Activated CD8-positive, alpha-beta memory T cell treated with anti-CD3 and anti-CD28 coated beads for 1 hour (primary cell): ENCODE results near the gene KLF2.

Experiments
- DNase-seq, 2 donors: peaks; one replicate each; pipeline ENCODE4 v3.0.0-alpha.2; 2020; ENCODE audit warnings: low read depth in 1 of 2; ENCODE audit errors: extremely low read depth in 1 of 2

The KLF2 gene

DNA sequence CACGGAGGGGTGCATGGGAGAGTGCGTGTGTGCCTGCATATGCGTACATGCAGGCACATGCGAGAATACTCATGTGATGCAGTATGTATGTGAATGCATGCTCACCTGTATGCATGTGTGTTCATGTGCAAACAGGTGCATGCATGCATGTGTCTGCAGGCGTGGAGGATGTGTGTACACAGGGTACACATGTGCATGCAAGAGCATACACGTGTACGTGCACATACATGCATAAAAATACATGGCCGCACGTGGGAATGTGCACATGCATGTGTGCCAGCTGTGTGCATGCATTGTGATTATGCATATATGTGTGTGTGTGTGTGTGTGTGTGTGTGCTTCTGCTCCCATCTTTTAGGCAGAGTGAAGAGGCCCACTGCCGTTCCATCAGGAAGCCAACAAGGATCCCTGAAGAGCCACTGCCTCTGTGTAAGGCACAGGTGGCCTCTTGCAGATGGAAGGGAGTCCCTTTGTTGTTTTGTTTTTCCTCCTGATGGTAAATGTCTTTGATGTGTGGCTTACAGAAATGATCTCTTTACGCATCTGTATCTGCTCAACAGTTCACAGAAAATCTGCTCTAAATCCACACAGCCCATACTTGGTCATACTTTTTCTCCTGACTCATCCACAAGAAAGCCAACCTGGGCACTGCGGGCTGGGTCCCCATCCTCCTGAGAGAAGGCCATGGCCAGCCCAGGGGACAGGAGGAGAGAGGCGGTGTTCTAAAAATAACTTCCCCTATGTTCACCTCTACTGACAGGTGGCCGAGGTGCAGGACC lies 50.7 kb downstream of the KLF2 start:
- no peak for DNase-seq

DNA sequence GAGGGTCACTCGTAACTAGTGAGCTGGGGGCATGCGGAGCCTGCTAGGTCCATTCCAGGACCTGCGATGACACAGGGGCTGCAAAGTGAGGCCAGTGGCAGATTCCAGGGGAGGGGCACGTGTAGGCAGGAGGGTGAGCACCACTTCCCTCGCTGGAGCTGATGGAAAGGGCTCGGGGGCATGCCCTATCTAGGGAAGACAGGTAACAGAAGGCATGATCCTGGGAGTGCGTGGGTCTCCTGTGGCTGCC lies 51.2 kb downstream of the KLF2 start:
- no peak for DNase-seq

DNA sequence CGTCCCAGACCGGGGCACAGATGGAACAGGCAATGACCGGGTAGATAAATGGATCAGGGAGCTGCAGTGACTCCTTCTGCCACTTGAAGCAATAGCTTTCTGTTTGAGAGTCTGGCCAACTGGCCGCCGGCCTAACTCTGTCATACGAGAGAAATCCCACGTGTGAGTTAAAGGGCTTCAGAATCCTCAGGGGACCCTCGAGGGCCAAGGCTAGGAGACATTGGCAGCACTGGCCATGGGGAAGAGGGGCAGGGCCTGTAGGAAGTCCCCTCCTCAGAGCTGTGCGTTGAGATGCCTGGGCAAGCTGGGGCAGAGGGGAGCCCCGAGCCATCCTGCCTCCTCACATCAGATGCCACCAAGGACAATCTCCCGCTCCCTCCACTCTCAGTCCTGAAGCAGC lies 51.6 kb downstream of the KLF2 start:
- no peak for DNase-seq

DNA sequence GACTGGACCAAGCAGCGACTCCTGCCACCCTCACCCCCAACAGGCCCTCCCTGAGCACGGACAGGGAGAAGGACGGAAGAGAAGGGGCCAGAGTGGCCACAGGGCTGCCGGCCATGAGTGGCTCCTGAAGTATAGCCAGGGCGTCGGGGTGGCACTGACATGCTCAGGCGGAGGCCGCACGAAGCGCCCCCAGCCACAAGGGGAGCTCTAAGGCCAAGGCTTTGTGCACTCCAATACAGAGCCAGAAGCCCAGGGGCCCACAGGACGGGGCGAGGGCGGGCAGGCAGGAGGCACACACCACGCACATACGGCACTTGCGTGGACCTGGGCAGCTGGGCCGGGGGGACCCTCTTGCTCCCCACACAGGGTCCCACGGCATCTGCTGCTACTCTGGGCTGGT lies 52.0 kb downstream of the KLF2 start:
- no peak for DNase-seq

DNA sequence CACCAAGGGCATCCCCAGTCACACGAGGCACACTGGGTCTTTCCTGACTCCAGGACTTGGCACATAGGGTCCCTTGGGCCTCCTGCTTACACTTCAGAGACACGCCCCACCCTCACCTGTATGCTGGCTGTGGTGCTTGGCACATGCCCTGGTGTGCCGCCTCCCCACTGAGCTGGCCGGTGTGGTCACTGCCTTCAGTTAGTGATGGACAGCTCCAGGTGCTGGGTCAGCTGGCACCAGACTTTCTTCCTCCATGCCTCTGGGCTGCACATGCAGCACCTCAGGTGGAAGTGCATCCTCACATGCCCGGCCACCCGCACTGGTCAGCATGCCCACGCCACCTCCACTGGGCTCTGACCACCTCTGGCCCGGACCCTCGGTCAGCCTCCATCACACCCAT lies 52.9 kb downstream of the KLF2 start:
- DNase-seq, result no peak
